ENCODE results near the gene SPTAN1.
"Not testable (repeated sequence)": the region's sequence is repeated elsewhere in the genome, so short reads cannot be mapped to it uniquely, and the experiment has no call there.

The SPTAN1 gene

GRCh38 chr9:128552153-128552743, at the start of gene SPTAN1:
Gene SPTAN1, plus strand, starts transcription at chr9:128552587. Its CDS starts 14,154 bp downstream, at chr9:128566741.
- no peaks in the 10 kb centered on the region for H3K9me2 ChIP-seq (ENCODE audit: low read depth, low read length)
- H3K79me2 ChIP-seq (ENCODE audit: insufficient read depth, low read length): peaks cover 31% of the 10 kb centered on the region
- H3K27me3 ChIP-seq (ENCODE audit: insufficient read depth, low read length): no peaks in the 10 kb centered on the region
- H4K20me1 ChIP-seq (ENCODE audit: insufficient read depth, low read length): no peaks in the 10 kb centered on the region
- H3K9ac ChIP-seq (ENCODE audit: low read length): peak within 1 kb of the TSS; percentile 93
- H3K4me3 ChIP-seq (ENCODE audit: low read depth, low read length, poor library complexity, severe bottlenecking): peak within 1 kb of the TSS; percentile 96
- H3K9me3 ChIP-seq (ENCODE audit: low read length): no peaks in the 10 kb centered on the region
- H2AFZ ChIP-seq (ENCODE audit: low read length): 0 out of 2 replicates have a peak within 1 kb of the TSS, but pooled peaks have one; percentile 28
- TF ChIP-seq CTCF (IDR thresholded peaks at IDR 0.05; ENCODE audit: low read length) (no peak), EZH2 (IDR thresholded peaks at IDR 0.05; ENCODE audit: borderline replicate concordance, low read length) (no peak)
- no peaks in the 10 kb centered on the region for H3K36me3 ChIP-seq (ENCODE audit: insufficient read depth, low read length)
- H3F3A ChIP-seq (ENCODE audit: insufficient read depth, low read length): no peaks in the 10 kb centered on the region
- H3K4me2 ChIP-seq (ENCODE audit: low read length): peak within 1 kb of the TSS; percentile 88
- peak within 1 kb of the TSS; percentile 10 for H3K27ac ChIP-seq (ENCODE audit: low read depth, low read length, poor library complexity, severe bottlenecking)
- peaks cover 51% of the 10 kb centered on the region for H3K4me1 ChIP-seq (ENCODE audit: insufficient read depth, low read length, severe bottlenecking)

- H3K9ac ChIP-seq (ENCODE audit: low read length); H3K4me3 ChIP-seq (ENCODE audit: low read depth, low read length, poor library complexity, severe bottlenecking); H3K9me2 ChIP-seq (ENCODE audit: low read depth, low read length); H4K20me1 ChIP-seq (ENCODE audit: insufficient read depth, low read length); H3K9me3 ChIP-seq (ENCODE audit: low read length); H3F3A ChIP-seq (ENCODE audit: insufficient read depth, low read length); H3K27ac ChIP-seq (ENCODE audit: low read depth, low read length, poor library complexity, severe bottlenecking); H3K4me2 ChIP-seq (ENCODE audit: low read length); H3K27me3 ChIP-seq (ENCODE audit: insufficient read depth, low read length); H2AFZ ChIP-seq (ENCODE audit: low read length): not testable (repeated sequence)
- Histone ChIP-seq H3K79me2 (ENCODE audit: insufficient read depth, low read length) (peaks cover 16% of the 10 kb centered on the region), H3K36me3 (ENCODE audit: insufficient read depth, low read length) (peaks cover 36% of the 10 kb centered on the region), H3K4me1 (ENCODE audit: insufficient read depth, low read length, severe bottlenecking) (peaks cover 14% of the 10 kb centered on the region)
Measured at GRCh38 chr9:128503415-128503825, 49.0 kb upstream of the SPTAN1 start.

GRCh38 chr9:128503870-128504269, 48.5 kb upstream of the SPTAN1 start:
- no peak overlapping the region for H2AFZ ChIP-seq (ENCODE audit: low read length)

More at GRCh38 chr9:128503870-128504269, 48.5 kb upstream of the SPTAN1 start:
- peak overlapping the region; percentile 16 for H3K27ac ChIP-seq (ENCODE audit: low read depth, low read length, poor library complexity, severe bottlenecking)
- no peaks in the 10 kb centered on the region for H3K9me2 ChIP-seq (ENCODE audit: low read depth, low read length)
- H3F3A ChIP-seq (ENCODE audit: insufficient read depth, low read length): no peaks in the 10 kb centered on the region; the same call in 1 of the 2 replicates
- peak overlapping the region; percentile 79 for H3K4me2 ChIP-seq (ENCODE audit: low read length)
- peaks cover 34% of the 10 kb centered on the region for H3K36me3 ChIP-seq (ENCODE audit: insufficient read depth, low read length)
- no peaks in the 10 kb centered on the region for H3K27me3 ChIP-seq (ENCODE audit: insufficient read depth, low read length)
- peaks cover 14% of the 10 kb centered on the region for H3K4me1 ChIP-seq (ENCODE audit: insufficient read depth, low read length, severe bottlenecking)
- peak overlapping the region; percentile 91 for H3K4me3 ChIP-seq (ENCODE audit: low read depth, low read length, poor library complexity, severe bottlenecking)
- TF ChIP-seq CTCF (IDR thresholded peaks at IDR 0.05; ENCODE audit: low read length): no peak
- no peak for TF ChIP-seq EZH2 (IDR thresholded peaks at IDR 0.05; ENCODE audit: borderline replicate concordance, low read length)
- H3K79me2 ChIP-seq (ENCODE audit: insufficient read depth, low read length): peaks cover 16% of the 10 kb centered on the region
- H3K9ac ChIP-seq (ENCODE audit: low read length): peak overlapping the region; percentile 82
- no peaks in the 10 kb centered on the region for H4K20me1 ChIP-seq (ENCODE audit: insufficient read depth, low read length)
- no peaks in the 10 kb centered on the region for H3K9me3 ChIP-seq (ENCODE audit: low read length)

Measured in OCI-LY1 (cell line).